Vagina (tissue), 2 donors: Measurements from ENCODE around the gene DGKQ.

Source experiments
- CTCF ChIP-seq, 3 experiments: fragments of 450-650 bp in 2 of 3; fragments of 200-600 bp in 1 of 3; sonication (generic) in 1 of 3; IDR thresholded peaks; one replicate each; pipeline ENCODE4 v1.5.1; 2017 to 2019; ENCODE audit warnings: antibody characterized with exemption in 3 of 3, mild to moderate bottlenecking in 2 of 3, moderate library complexity in 2 of 3
- POLR2A ChIP-seq, 2 donors: fragments of 450-650 bp; IDR thresholded peaks; one replicate each; pipeline ENCODE4 v1.6.1; 2017; ENCODE audit warnings: antibody characterized with exemption in 2 of 2, mild to moderate bottlenecking in 2 of 2, moderate library complexity in 2 of 2
- POLR2AphosphoS5 ChIP-seq, 2 donors: sonication (generic); formaldehyde crosslinking; IDR thresholded peaks; one replicate each; pipeline ENCODE4 v1.9.0; 2017; ENCODE audit warnings: antibody characterized with exemption in 2 of 2, mild to moderate bottlenecking in 2 of 2, low read depth in 1 of 2; ENCODE audit not compliant: insufficient read depth in 1 of 2

GRCh38 chr4:1015746-1016145 is 42.4 kb upstream of the DGKQ start:
- TF ChIP-seq CTCF (IDR thresholded peaks at IDR 0.05) (no peak), POLR2A (IDR thresholded peaks at IDR 0.05) (no peak), POLR2AphosphoS5 (IDR thresholded peaks at IDR 0.05; ENCODE audit: insufficient read depth in 1 of 2, low read depth in 1 of 2) (no peak)
